OCI-LY7 (cell line): ENCODE data around the gene COL6A5. TPM values are rescaled to one million over a fixed set of nuclear protein-coding genes. Genes with fewer than 3 reads are reported as not detected.

ENCODE experiments used
- BruUV-seq: library from RNA; stranded (reverse); fragments of 400-500 nt; replicated peaks from 2 replicates; lab custom pipeline; 2021; lab: Mats Ljungman, UMichigan
- CTCF ChIA-PET: fragments of 300-600 bp; sonication (Branson Sonifier 250); formaldehyde crosslinking; loops from one replicate; lab custom pipeline; 2022; ENCODE audit warnings: antibody characterized with exemption; ENCODE audit not compliant: unreplicated experiment; lab: Charles Lee
- POLR2A ChIA-PET: fragments of 300-600 bp; sonication (Branson Sonifier 250); formaldehyde crosslinking; loops from one replicate; lab custom pipeline; 2022; ENCODE audit warnings: antibody characterized with exemption; lab: Charles Lee
- DNase-seq: peaks from one replicate; pipeline ENCODE4 v3.0.0-alpha.2; 2015; ENCODE audit warnings: low spot score
- H2AFZ ChIP-seq: fragments of 200-600 bp; sonication (generic), shearing (Covaris generic); 2 replicates; pipeline ENCODE4 v1.6.1; 2014; ENCODE audit warnings: mild to moderate bottlenecking, antibody characterized with exemption, low read length, moderate library complexity
- H3K27ac ChIP-seq: fragments of 200-600 bp; sonication (generic); 2 replicates; pipeline ENCODE4 v1.5.1; 2014; ENCODE audit warnings: mixed run types, low read depth, mild to moderate bottlenecking, moderate library complexity, low read length, inconsistent platforms; ENCODE audit not compliant: poor library complexity, severe bottlenecking
- H3K36me3 ChIP-seq: fragments of 200-600 bp; sonication (generic); 2 replicates; pipeline ENCODE4 v1.6.1; 2014; ENCODE audit warnings: mild to moderate bottlenecking, antibody characterized with exemption, low read length, moderate library complexity, mixed read lengths; ENCODE audit not compliant: insufficient read depth
- H3K4me1 ChIP-seq: fragments of 200-600 bp; sonication (generic); 2 replicates; pipeline ENCODE4 v1.5.1; 2014; ENCODE audit warnings: mild to moderate bottlenecking, low read length; ENCODE audit not compliant: insufficient read depth, poor library complexity, severe bottlenecking
- H3K4me2 ChIP-seq: fragments of 200-600 bp; sonication (generic); 2 replicates; pipeline ENCODE4 v1.6.1; 2014; ENCODE audit warnings: mild to moderate bottlenecking, low read length
- H3K4me3 ChIP-seq: fragments of 200-600 bp; sonication (generic); 2 replicates; pipeline ENCODE4 v1.5.1; 2014; ENCODE audit warnings: mild to moderate bottlenecking, low read depth, low read length; ENCODE audit not compliant: poor library complexity, severe bottlenecking
- H3K79me2 ChIP-seq: fragments of 200-600 bp; sonication (generic); 2 replicates; pipeline ENCODE4 v1.6.1; 2016; ENCODE audit warnings: low read depth, mild to moderate bottlenecking, low read length, moderate library complexity, mixed read lengths; ENCODE audit not compliant: insufficient read depth
- H3K9me2 ChIP-seq: fragments of 200-600 bp; sonication (generic); 2 replicates; pipeline ENCODE4 v1.6.1; 2016; ENCODE audit warnings: mild to moderate bottlenecking, low read length, mixed read lengths; ENCODE audit not compliant: insufficient read depth
- H3K9me3 ChIP-seq: fragments of 200-600 bp; sonication (generic); 2 replicates; pipeline ENCODE4 v1.6.1; 2014; ENCODE audit warnings: mild to moderate bottlenecking, mixed run types, low read length, mixed read lengths
- H4K20me1 ChIP-seq: fragments of 200-600 bp; sonication (generic); 2 replicates; pipeline ENCODE4 v1.6.1; 2014; ENCODE audit warnings: mild to moderate bottlenecking, antibody characterized with exemption, low read length, moderate library complexity, mixed read lengths; ENCODE audit not compliant: insufficient read depth
- CTCF ChIP-seq: fragments of 200-600 bp; sonication (generic); conservative IDR thresholded peaks from 2 replicates; pipeline ENCODE4 v1.5.1; 2014; ENCODE audit warnings: mild to moderate bottlenecking, antibody characterized with exemption, low read length, moderate library complexity, mixed read lengths
- EZH2phosphoT487 ChIP-seq: fragments of 200-600 bp; sonication (generic); IDR thresholded peaks from 2 replicates; pipeline ENCODE4 v1.6.1; 2018; ENCODE audit warnings: low read depth, borderline replicate concordance, mild to moderate bottlenecking, mixed run types, antibody characterized with exemption, low read length, moderate library complexity, mixed read lengths
- intact Hi-C: fragments of 100-400 bp; cut with micrococcal nuclease; formaldehyde crosslinking; loops from one replicate; pipeline ENCODE4 v1.10.0; 2022; ENCODE audit not compliant: unreplicated experiment
- total RNA-seq, 2 experiments: library from RNA; depleted of rRNA in 1 of 2; stranded (reverse); fragments of >200 nt in 1 of 2; shearing (Covaris generic) in 1 of 2; gene quantifications; 2 replicates each; pipeline ENCODE4 v1.2.3, GENCODE V29; 2014 to 2022

Gene COL6A5
- total RNA-seq, 2 experiments from 2014 or later = not detected

DNA sequence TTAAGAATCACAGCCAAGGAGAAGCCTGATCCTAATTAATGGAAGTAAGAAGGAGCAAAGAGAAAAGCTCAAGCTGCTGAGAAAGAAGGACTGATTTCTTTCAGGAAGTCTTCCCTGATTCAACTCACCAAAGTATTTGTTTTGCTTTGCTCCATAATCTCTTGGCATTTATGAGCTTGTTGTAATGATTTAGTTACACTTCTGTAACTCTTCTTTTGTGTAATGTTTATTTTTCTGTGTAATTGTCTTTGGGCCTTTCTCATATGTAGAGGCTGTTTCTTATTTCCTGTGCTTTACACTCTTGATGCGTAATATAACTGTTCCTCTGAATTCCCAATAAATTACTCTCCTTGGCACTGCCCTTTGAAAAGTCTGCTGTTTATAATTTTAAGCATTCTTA, 80.0 kb downstream of the COL6A5 start:
- H3K79me2 ChIP-seq = no peaks in the 10 kb centered on the region
- no peak overlapping the region for H2AFZ ChIP-seq
- H4K20me1 ChIP-seq = no peaks in the 10 kb centered on the region
- H3K36me3 ChIP-seq = no peaks in the 10 kb centered on the region
- DNase-seq = no peak
- POLR2A ChIA-PET = no interaction called here
- H3K27ac ChIP-seq = no peak overlapping the region
- intact Hi-C loops = no loop called here
- H3K4me2 ChIP-seq = no peak overlapping the region
- BruUV-seq = no TSS peak
- no peaks in the 10 kb centered on the region for H3K9me2 ChIP-seq
- no peaks in the 10 kb centered on the region for H3K9me3 ChIP-seq
- H3K4me1 ChIP-seq = no peaks in the 10 kb centered on the region
- CTCF ChIA-PET = no interaction called here
- no peak for TF ChIP-seq CTCF
- no peak for TF ChIP-seq EZH2phosphoT487
- no peak overlapping the region for H3K4me3 ChIP-seq

- Histone ChIP-seq H3K4me3 (no peak overlapping the region), H3K79me2 (no peaks in the 10 kb centered on the region), H3K4me1 (no peaks in the 10 kb centered on the region), H3K4me2 (no peak overlapping the region), H3K9me3 (no peaks in the 10 kb centered on the region), H4K20me1 (no peaks in the 10 kb centered on the region), H3K9me2 (no peaks in the 10 kb centered on the region), H2AFZ (no peak overlapping the region), H3K36me3 (no peaks in the 10 kb centered on the region), H3K27ac (no peak overlapping the region)
- POLR2A ChIA-PET = no interaction called here
- no peak for DNase-seq
- CTCF ChIA-PET = no interaction called here
- no TSS peak for BruUV-seq
- intact Hi-C loops = no loop called here
- TF ChIP-seq EZH2phosphoT487 (no peak), CTCF (no peak)
These were observed 80.7 kb downstream of the COL6A5 start for GRCh38 chr3:130426206-130426605.

GRCh38 chr3:130428871-130429712, 83.6 kb downstream of the COL6A5 start:
- Histone ChIP-seq H3K79me2 (no peaks in the 10 kb centered on the region), H3K4me3 (no peak overlapping the region), H2AFZ (no peak overlapping the region), H3K9me3 (no peaks in the 10 kb centered on the region), H3K27ac (no peak overlapping the region), H3K4me2 (no peak overlapping the region), H4K20me1 (no peaks in the 10 kb centered on the region), H3K4me1 (no peaks in the 10 kb centered on the region), H3K9me2 (no peaks in the 10 kb centered on the region), H3K36me3 (no peaks in the 10 kb centered on the region)
- no TSS peak for BruUV-seq
- no peak for DNase-seq
- CTCF ChIA-PET = no interaction called here
- POLR2A ChIA-PET = no interaction called here
- intact Hi-C loops = no loop called here
- TF ChIP-seq CTCF (no peak), EZH2phosphoT487 (no peak)
